Measurements from ENCODE around the gene OR2T6.
"Not testable (repeated sequence)": the region's sequence is repeated elsewhere in the genome, so short reads cannot be mapped to it uniquely, and the experiment has no call there.

DNA sequence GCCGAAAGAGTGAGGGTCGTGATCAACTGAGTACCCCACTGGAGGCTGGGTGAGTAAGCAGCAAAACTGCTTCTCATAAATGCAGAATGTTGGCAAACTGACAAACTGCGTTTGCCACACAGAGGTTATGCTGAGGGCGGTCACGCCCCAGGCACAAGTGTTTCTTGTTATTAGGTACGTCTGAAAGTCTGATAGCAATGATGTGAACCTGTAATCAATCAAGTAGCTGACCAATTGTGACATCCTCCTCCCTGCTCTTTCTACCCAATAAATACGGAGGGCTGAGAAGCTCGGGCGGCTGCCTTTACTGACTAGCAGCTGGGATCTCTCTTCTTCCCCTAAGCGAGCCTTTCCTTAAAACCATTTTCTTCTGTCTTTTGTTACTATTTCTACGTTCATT lies 56.1 kb downstream of the OR2T6 start:
- TF ChIP-seq, protein P1, sequence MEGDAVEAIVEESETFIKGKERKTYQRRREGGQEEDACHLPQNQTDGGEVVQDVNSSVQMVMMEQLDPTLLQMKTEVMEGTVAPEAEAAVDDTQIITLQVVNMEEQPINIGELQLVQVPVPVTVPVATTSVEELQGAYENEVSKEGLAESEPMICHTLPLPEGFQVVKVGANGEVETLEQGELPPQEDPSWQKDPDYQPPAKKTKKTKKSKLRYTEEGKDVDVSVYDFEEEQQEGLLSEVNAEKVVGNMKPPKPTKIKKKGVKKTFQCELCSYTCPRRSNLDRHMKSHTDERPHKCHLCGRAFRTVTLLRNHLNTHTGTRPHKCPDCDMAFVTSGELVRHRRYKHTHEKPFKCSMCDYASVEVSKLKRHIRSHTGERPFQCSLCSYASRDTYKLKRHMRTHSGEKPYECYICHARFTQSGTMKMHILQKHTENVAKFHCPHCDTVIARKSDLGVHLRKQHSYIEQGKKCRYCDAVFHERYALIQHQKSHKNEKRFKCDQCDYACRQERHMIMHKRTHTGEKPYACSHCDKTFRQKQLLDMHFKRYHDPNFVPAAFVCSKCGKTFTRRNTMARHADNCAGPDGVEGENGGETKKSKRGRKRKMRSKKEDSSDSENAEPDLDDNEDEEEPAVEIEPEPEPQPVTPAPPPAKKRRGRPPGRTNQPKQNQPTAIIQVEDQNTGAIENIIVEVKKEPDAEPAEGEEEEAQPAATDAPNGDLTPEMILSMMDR (IDR thresholded peaks at IDR 0.05), result not testable (repeated sequence)
- TF ChIP-seq POLR2A (IDR thresholded peaks at IDR 0.05), result not testable (repeated sequence)

All from adrenal gland (tissue), 5 donors.